ENCODE results near the gene GALK1.
"Not testable (repeated sequence)": the region's sequence is repeated elsewhere in the genome, so short reads cannot be mapped to it uniquely, and the experiment has no call there.

Gene GALK1

GRCh38 chr17:75764711-75765421 lies at the start of gene GALK1:
Gene GALK1, minus strand, starts transcription at chr17:75765192. Its CDS starts 56 bp downstream, at chr17:75765136.
- peak; percentile 64 for DNase-seq (ENCODE audit: low read depth)

DNA sequence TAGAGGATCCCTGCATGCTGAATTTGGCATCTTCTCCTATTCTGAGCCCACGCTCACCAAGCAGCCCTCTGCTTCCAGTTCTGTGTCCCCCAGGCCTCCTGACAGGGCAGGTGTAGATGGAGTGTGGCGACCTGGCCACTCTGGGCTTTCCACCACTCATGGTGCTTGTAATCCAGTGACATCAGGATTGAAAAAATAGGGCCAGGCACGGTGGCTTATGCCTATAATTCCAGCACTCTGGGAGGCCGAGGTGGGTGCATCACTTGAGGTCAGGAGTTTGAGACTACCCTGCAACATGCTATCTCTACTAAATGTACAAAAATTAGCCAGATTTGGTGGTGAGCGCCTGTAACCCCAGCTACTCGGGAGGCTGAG lies 49.0 kb upstream of the GALK1 start:
- DNase-seq (ENCODE audit: low read depth): no peak

GRCh38 chr17:75813081-75814020 lies 48.4 kb upstream of the GALK1 start:
- no peak for DNase-seq (ENCODE audit: low read depth)

- DNase-seq (ENCODE audit: low read depth): no peak
Measured at GRCh38 chr17:75812096-75813013, 47.4 kb upstream of the GALK1 start.

- DNase-seq (ENCODE audit: low read depth): no peak
Measured at GRCh38 chr17:75811174-75811573, 46.2 kb upstream of the GALK1 start.

- not testable (repeated sequence) for DNase-seq (ENCODE audit: low read depth)
Measured at GRCh38 chr17:75810756-75811155, 45.8 kb upstream of the GALK1 start.

DNA sequence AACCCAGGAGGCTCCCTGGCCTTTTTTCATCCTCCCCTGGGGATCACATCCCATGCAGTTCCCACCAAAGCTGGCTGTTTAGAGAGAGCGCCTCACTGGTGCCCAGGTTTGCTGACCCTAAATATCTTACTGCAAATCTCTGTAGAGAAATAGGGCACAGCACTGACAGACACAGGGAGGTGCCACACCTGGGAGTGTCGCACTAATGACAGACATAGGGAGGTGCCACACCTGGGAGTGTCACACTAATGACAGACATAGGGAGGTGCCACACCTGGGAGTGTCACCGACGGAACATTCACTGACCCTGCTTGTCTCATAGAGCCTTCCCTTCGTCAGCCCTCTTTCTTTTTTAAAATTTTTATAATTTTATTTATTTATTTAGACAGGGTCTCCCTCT lies 45.2 kb upstream of the GALK1 start:
- DNase-seq (ENCODE audit: low read depth): no peak

GRCh38 chr17:75809631-75810111 lies 44.7 kb upstream of the GALK1 start:
- no peak for DNase-seq (ENCODE audit: low read depth)

GRCh38 chr17:75808905-75809621 lies 44.1 kb upstream of the GALK1 start:
- no peak for DNase-seq (ENCODE audit: low read depth)

DNA sequence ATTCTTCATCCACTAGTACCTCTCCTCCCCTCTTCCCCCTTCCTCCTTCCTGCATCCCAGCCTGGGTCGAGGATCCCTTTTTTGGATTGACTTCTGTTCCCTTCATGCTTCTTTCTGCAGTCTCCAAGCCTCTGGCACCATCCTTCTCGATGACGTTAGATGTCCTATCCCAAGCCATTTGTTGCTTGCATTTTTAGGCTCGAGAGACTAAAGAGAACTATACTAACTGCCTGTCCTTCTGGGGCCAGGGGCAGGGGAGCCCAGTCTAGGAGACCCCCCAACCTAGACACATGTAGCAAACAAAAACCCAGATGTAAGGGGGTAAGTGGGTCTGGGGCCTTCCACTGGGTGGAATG lies 43.5 kb upstream of the GALK1 start:
- DNase-seq (ENCODE audit: low read depth): no peak

DNA sequence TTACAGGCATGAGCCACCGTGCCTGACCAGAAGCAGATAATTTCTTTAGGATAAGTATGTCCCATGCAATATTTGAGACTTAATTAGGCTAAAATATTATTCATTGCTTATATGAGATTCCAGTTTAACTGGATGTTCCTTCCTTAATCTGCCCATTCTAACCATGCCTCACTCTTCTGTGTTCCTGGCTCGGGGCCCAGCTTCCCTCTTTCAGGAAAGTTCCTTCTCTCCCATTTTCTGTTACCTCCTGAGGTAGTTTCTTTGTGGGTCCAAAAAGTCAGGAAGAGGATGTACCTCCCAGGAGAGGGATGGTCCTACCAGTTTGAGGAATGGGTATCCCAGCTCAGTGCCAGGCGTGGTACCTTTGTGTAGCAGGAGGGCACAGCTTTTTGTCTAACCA lies 42.9 kb upstream of the GALK1 start:
- DNase-seq (ENCODE audit: low read depth): no peak

- DNase-seq (ENCODE audit: low read depth): no peak
Measured at GRCh38 chr17:75806822-75807500, 42.0 kb upstream of the GALK1 start.

- no peak for DNase-seq (ENCODE audit: low read depth)
Measured at GRCh38 chr17:75803883-75804282, 38.9 kb upstream of the GALK1 start.

GRCh38 chr17:75799402-75799801 lies 34.4 kb upstream of the GALK1 start:
- DNase-seq (ENCODE audit: low read depth): no peak

- DNase-seq (ENCODE audit: low read depth): no peak
Measured at GRCh38 chr17:75795820-75796607, 31.0 kb upstream of the GALK1 start.

- no peak for DNase-seq (ENCODE audit: low read depth)
Measured at GRCh38 chr17:75793460-75793859, 28.5 kb upstream of the GALK1 start.

DNA sequence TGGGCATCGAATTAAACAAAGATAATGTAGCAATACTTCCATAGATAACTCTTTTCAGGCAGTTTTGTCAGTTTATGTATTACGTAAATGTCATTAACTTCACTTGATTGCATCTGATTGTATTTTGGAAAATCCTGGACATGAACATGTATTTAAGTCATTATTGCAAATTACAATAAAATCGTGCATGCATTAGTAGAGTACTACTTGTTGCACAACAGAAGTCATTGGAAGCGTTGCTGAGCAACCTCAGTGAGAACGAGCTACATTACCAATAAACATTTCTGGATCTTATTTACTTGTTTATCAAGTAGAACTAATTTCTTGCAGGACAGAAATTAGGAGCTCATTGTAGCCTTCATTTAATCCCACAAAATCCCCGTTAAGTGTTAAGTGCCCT lies 26.3 kb upstream of the GALK1 start:
- no peak for DNase-seq (ENCODE audit: low read depth)

GRCh38 chr17:75785016-75785890 lies 20.3 kb upstream of the GALK1 start:
- DNase-seq (ENCODE audit: low read depth): peak; percentile 86

GRCh38 chr17:75784473-75785015 lies 19.6 kb upstream of the GALK1 start, which contains the start of gene UNK:
Gene UNK, plus strand, starts transcription at chr17:75784806. Its CDS starts 75 bp downstream, at chr17:75784881.
- peak; percentile 89 for DNase-seq (ENCODE audit: low read depth)

Measured in activated T-cell treated with anti-CD3 and anti-CD28 coated beads for 24 hours (primary cell).